Panc1 (cell line): ENCODE measurements around the gene MOCS2. TPM values are rescaled to one million over a fixed set of nuclear protein-coding genes. Genes with fewer than 3 reads are reported as not detected.

Source experiments
- ATAC-seq: fragments of 200-7000 bp; cut with Tn5 transposase; 2 replicates; pipeline ENCODE4 v1.9.1; 2020; ENCODE audit warnings: mild to moderate bottlenecking, moderate library complexity
- BruUV-seq: library from RNA; stranded (reverse); fragments of 400-500 nt; replicated peaks from 2 replicates; lab custom pipeline; 2021; lab: Mats Ljungman, UMichigan
- CTCF ChIA-PET: fragments of 300-600 bp; sonication (Branson Sonifier 250); formaldehyde crosslinking; loops from one replicate; lab custom pipeline; 2022; ENCODE audit warnings: antibody characterized with exemption; lab: Charles Lee
- POLR2A ChIA-PET: fragments of 300-600 bp; sonication (Branson Sonifier 250); formaldehyde crosslinking; loops from one replicate; lab custom pipeline; 2022; ENCODE audit warnings: antibody characterized with exemption; lab: Charles Lee
- DNase-seq: peaks from one replicate; pipeline ENCODE4 v3.0.0-alpha.2; 2010; ENCODE audit warnings: low read depth, low spot score
- H3K27ac ChIP-seq: 2 replicates; pipeline ENCODE4 v1.5.1; 2011; ENCODE audit warnings: mild to moderate bottlenecking, low read length, inconsistent platforms
- H3K27me3 ChIP-seq: fragments of 200-500 bp; sonication (Bioruptor generic); 2 replicates; pipeline ENCODE4 v1.6.0; 2014; ENCODE audit warnings: low read length, inconsistent platforms; ENCODE audit not compliant: control insufficient read depth, insufficient read depth
- H3K36me3 ChIP-seq: fragments of 200-500 bp; sonication (Bioruptor generic); 2 replicates; pipeline ENCODE4 v1.5.1; 2014; ENCODE audit warnings: inconsistent platforms, mild to moderate bottlenecking, low read length, moderate library complexity; ENCODE audit not compliant: control insufficient read depth, insufficient read depth
- H3K4me1 ChIP-seq: 2 replicates; pipeline ENCODE4 v1.5.1; 2011; ENCODE audit warnings: inconsistent platforms, mild to moderate bottlenecking, low read length, moderate library complexity; ENCODE audit not compliant: control insufficient read depth, insufficient read depth
- H3K4me3 ChIP-seq, 2 experiments: 2 replicates each; pipeline ENCODE4 v1.5.1; 2011 to 2012; ENCODE audit warnings: low read depth in 2 of 2, low read length in 2 of 2, mild to moderate bottlenecking in 2 of 2, inconsistent platforms in 1 of 2, moderate library complexity in 1 of 2
- H3K9me3 ChIP-seq: fragments of 200-500 bp; sonication (Bioruptor generic); 2 replicates; pipeline ENCODE4 v1.5.1; 2014; ENCODE audit warnings: low read depth, mild to moderate bottlenecking, inconsistent platforms, low read length, moderate library complexity; ENCODE audit not compliant: control insufficient read depth, insufficient read depth
- CTCF ChIP-seq: fragments of 450-650 bp; IDR thresholded peaks from 2 replicates; pipeline ENCODE4 v1.5.1; 2017; ENCODE audit warnings: mild to moderate bottlenecking
- POLR2AphosphoS5 ChIP-seq: IDR thresholded peaks from 2 replicates; pipeline ENCODE4 v1.6.1; 2012; ENCODE audit warnings: mild to moderate bottlenecking, low read depth, low read length, moderate library complexity
- SIN3A ChIP-seq: IDR thresholded peaks from 2 replicates; pipeline ENCODE4 v1.6.1; 2012; ENCODE audit warnings: low read depth, mild to moderate bottlenecking, low read length, moderate library complexity, borderline replicate concordance; ENCODE audit not compliant: insufficient read depth
- TCF7L2 ChIP-seq: IDR thresholded peaks from 2 replicates; pipeline ENCODE4 v1.6.1; 2011; ENCODE audit warnings: mild to moderate bottlenecking, low read depth, low read length, inconsistent platforms
- in situ Hi-C: cut with HindIII; loops from 2 replicates; pipeline ENCODE4 v1.10.0; 2016; ENCODE audit warnings: low sequenced_read_pairs, low pct_unique_long_range_greater_than_20kb
- intact Hi-C: fragments of 100-400 bp; cut with micrococcal nuclease; formaldehyde crosslinking; loops from one replicate; pipeline ENCODE4 v1.10.0; 2022; ENCODE audit not compliant: unreplicated experiment
- total RNA-seq: library from RNA; stranded (reverse); gene quantifications from one replicate; pipeline ENCODE4 v1.2.1, GENCODE V29; 2021; ENCODE audit not compliant: unreplicated experiment
- TF ChIP-seq, protein P1 (sequence below), 2 experiments: IDR thresholded peaks; 2 replicates each; pipeline ENCODE4 v1.6.1; 2011 to 2012; ENCODE audit warnings: low read depth in 2 of 2, control low read depth in 1 of 2, low read length in 1 of 2, mild to moderate bottlenecking in 1 of 2, moderate library complexity in 1 of 2; ENCODE audit not compliant: insufficient read depth in 1 of 2

The MOCS2 gene
- total RNA-seq, 1 experiment from 2014 or later = 39.5 TPM

DNA sequence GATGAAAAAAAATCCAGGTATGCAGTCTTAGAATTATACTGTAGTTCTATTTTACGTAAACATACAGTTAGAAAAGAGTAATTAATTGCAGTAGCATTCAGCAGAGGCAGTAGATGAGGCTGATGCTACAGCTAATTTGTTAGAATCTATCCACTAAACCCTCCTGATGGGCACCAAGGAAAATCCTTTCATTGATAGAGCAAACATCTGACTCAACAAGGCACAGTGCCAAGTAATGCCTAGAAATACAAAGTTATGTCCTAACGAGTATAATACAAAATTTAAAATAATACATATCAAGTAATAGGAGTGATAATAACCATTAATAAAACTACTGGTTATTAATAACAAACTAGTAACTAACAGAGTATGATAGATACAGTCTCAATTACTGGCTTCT is 9.0 kb downstream of the MOCS2 start:
- intact Hi-C loops (no loop called here), in situ Hi-C loops (no loop called here)
- Histone ChIP-seq H3K4me1 (no peaks in the 10 kb centered on the region), H3K27ac (no peak overlapping the region), H3K9me3 (no peaks in the 10 kb centered on the region), H3K27me3 (no peaks in the 10 kb centered on the region), H3K4me3 (no peak overlapping the region), H3K36me3 (peaks cover 26% of the 10 kb centered on the region; the same call in 1 of the 2 replicates)
- DNase-seq (no peak), ATAC-seq (no peak)
- no TSS peak for BruUV-seq
- ChIA-PET CTCF (no interaction called here), POLR2A (no interaction called here)
- TF ChIP-seq, protein P1, sequence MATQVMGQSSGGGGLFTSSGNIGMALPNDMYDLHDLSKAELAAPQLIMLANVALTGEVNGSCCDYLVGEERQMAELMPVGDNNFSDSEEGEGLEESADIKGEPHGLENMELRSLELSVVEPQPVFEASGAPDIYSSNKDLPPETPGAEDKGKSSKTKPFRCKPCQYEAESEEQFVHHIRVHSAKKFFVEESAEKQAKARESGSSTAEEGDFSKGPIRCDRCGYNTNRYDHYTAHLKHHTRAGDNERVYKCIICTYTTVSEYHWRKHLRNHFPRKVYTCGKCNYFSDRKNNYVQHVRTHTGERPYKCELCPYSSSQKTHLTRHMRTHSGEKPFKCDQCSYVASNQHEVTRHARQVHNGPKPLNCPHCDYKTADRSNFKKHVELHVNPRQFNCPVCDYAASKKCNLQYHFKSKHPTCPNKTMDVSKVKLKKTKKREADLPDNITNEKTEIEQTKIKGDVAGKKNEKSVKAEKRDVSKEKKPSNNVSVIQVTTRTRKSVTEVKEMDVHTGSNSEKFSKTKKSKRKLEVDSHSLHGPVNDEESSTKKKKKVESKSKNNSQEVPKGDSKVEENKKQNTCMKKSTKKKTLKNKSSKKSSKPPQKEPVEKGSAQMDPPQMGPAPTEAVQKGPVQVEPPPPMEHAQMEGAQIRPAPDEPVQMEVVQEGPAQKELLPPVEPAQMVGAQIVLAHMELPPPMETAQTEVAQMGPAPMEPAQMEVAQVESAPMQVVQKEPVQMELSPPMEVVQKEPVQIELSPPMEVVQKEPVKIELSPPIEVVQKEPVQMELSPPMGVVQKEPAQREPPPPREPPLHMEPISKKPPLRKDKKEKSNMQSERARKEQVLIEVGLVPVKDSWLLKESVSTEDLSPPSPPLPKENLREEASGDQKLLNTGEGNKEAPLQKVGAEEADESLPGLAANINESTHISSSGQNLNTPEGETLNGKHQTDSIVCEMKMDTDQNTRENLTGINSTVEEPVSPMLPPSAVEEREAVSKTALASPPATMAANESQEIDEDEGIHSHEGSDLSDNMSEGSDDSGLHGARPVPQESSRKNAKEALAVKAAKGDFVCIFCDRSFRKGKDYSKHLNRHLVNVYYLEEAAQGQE (IDR thresholded peaks at IDR 0.05; ENCODE audit: insufficient read depth in 1 of 2, low read depth in 2 of 2, low read length in 1 of 2) = no peak
- no peak for TF ChIP-seq CTCF
- no peak for TF ChIP-seq TCF7L2
- no peak for TF ChIP-seq POLR2AphosphoS5
- TF ChIP-seq SIN3A = no peak

GRCh38 chr5:53099546-53099945 is 10.0 kb downstream of the MOCS2 start:
- ChIA-PET POLR2A (no interaction called here), CTCF (no interaction called here)
- Histone ChIP-seq H3K4me3 (no peak overlapping the region), H3K27me3 (no peaks in the 10 kb centered on the region), H3K36me3 (peaks cover 26% of the 10 kb centered on the region; the same call in 1 of the 2 replicates), H3K4me1 (no peaks in the 10 kb centered on the region), H3K27ac (no peak overlapping the region), H3K9me3 (no peaks in the 10 kb centered on the region)
- intact Hi-C loops = no loop called here
- BruUV-seq = no TSS peak
- in situ Hi-C loops = no loop called here
- TF ChIP-seq, protein P1 (IDR thresholded peaks at IDR 0.05; ENCODE audit: insufficient read depth in 1 of 2, low read depth in 2 of 2, low read length in 1 of 2) = no peak
- TF ChIP-seq SIN3A = no peak
- no peak for TF ChIP-seq CTCF
- no peak for TF ChIP-seq TCF7L2
- TF ChIP-seq POLR2AphosphoS5 = no peak
- no peak for ATAC-seq
- DNase-seq = no peak
